ENCODE measurements around the gene DNAJB11.

DNA sequence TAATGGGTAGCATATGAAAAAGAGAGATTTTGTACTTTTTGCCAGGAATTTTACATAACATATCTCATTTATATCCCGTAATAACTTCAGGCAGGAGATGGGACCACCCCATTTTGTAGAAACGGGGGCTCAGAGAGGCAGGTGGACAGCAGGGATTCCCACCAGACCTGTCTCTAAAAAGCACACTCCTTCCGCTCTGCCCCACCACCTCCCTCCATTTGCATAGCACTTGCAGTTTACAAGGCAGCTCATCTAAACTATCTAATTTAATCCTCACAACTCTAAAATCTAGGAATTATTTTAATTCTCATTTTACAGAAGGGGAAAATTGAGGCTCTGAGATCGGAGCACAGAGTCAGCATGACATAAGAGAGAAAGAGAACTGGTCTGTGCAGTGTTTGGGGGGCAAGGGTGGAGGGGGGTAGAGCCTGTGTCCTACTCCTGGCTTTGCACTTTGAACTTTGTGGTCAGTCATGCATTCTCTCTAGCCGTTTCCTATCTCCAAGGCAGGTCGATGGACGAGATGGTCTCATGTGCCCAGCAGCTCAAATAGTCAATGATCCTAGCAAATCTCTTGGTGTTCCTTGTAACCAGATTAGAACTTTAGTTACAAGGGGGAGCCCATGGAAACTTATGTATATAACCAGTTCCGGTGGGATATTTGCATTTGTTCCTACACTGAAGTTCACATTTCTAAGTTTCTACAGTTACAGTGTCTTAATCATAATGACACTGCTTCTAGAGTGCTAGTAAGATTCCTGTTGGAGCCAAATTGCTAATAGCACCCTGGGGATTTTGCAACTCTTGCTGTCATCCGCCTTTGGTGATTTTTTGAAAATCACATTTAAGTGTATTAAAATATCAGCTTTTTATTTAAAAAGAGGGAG, 44.9 kb upstream of the DNAJB11 start:
- TF ChIP-seq, protein P1, sequence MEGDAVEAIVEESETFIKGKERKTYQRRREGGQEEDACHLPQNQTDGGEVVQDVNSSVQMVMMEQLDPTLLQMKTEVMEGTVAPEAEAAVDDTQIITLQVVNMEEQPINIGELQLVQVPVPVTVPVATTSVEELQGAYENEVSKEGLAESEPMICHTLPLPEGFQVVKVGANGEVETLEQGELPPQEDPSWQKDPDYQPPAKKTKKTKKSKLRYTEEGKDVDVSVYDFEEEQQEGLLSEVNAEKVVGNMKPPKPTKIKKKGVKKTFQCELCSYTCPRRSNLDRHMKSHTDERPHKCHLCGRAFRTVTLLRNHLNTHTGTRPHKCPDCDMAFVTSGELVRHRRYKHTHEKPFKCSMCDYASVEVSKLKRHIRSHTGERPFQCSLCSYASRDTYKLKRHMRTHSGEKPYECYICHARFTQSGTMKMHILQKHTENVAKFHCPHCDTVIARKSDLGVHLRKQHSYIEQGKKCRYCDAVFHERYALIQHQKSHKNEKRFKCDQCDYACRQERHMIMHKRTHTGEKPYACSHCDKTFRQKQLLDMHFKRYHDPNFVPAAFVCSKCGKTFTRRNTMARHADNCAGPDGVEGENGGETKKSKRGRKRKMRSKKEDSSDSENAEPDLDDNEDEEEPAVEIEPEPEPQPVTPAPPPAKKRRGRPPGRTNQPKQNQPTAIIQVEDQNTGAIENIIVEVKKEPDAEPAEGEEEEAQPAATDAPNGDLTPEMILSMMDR (conservative IDR thresholded peaks at IDR 0.05; ENCODE audit: low read length) = no peak
- TF ChIP-seq EZH2phosphoT487 (IDR thresholded peaks at IDR 0.05; ENCODE audit: borderline replicate concordance) = no peak

Measured in Loucy (cell line).